ENCODE measurements around the gene FAM193B.
A peak's percentile ranks its signal among the peaks of the same experiment; 100 is the strongest.

Gene FAM193B

DNA sequence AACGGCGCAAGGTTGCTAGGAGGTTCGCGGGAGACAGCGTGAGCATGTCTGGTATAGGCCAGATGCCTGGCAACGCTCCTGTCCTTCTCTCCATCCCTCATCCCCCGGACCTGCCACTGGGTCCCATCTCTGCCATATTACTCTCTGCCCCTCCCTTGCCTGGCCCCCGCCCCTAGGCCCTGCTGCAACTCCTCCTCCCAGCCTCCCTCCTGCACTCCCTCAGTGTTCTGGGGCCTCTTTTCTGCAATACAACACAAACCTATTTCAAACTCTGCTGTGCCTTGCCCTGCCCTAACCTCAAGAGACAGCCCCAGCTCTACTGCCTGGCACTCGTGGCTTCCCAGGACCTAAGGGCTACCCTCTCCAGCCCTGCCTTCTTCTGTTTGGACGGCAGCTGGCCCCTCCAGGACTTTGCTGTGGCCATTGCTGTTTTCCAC lies 72.0 kb downstream of the FAM193B start:
- no peak for DNase-seq
- intact Hi-C loops (cut with DNase I): no loop called here

DNA sequence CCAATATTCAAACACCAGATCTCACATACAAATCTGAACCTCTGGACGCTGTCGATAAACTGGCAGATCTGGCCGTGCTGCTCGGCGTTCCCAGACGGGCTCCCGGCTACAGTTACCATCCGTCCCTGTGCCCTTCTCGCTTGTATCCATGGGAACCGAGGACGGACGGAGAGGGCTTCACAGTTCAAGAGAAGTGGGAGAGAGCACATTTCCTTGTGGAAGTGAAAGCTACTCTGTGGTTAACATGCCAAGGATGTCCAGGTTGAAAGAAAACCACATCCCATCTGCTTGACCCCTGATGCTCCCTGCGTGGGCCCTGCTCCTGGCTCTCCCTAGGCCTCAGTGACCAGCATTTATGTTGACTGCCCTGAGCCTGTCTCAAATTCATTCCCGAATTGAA lies 74.6 kb downstream of the FAM193B start:
- intact Hi-C loops (cut with DNase I): no loop called here

DNA sequence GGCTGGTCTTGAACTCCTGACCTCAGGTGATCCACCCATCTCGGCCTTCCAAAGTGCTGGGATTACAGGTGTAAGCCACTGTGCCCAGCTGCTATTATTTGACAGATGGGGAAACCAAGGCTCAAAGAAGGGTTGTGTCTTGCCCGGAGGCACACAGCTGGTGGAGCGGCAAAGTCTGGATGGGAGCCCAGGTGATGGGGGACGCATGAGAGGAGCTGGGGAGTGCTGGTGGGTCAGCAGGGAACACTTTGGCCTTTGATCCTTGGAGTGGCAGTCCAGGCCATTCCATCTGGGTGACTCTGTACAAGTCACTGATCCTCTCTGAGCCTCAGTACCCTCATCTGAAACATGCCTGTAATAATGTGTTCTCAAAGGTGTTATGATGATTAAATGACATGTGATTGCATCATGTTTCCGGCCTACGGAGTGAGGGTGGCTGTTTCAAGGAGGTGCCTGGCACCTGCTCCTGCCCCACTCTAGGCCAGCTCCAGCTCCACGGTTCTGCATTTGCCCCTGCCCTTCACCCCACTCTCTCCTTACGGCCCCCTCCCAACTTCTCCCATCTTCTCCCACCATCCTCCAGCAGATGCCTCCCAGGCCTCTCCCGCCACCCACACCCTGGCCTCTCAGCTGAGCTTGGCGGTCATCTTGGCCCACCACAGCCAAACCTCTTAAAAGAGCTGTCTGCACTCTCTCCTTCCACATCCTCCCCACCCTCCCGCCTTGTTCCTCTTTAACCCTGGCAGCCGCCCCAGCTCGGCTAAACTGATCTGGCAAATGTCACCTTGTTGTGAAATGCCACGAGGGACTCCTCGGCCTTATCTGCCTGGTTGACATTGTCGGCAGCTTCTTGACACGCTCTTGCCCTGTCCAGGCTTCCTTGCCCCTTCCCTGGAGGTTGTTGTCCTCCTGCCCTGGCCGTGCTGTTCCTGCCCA lies 75.4 kb downstream of the FAM193B start:
- intact Hi-C loops (cut with DNase I): no loop called here
- peak in 14 of 42 donors; percentile 30 to 68 (median 47) for DNase-seq

More for the DNA sequence above, 74.6 kb downstream of the FAM193B start:
- DNase-seq: no peak

DNA sequence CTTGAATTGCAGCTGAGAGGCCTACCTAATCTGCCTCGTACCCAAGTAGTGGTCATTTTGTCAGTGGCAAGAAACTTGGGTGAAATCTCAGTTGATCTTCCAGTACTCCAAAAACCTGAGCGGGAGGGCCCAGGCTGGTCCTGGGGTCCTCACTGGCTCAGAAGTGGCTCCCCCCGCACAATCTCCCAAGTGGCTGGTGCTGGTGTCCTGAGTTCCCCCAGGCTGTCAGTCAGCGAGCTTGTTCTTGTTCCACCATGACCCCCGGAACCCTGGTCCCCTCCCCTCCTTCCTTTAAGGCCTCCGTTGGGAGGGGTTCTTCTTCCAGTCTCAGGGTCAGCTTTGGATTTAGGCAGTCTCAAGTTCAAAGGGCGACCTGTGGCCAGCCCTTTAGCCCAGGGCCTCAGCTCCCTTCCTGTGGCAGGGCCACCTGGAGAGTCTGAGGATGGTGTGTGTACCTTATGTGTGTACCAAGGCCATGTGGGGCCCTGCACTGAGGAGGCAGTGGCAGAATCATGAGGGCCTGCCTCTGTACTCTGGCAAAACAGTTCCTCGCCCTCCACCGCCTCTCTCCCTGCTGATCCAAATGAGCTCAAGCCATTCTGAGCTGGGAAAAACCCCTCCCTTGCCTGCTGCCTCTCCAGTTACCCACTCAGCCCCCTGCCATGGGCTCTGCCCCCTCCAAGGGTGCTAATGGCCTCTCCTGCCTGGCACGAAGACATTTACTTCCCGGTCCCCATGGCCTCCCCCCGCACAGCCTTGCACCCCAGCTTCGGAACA lies 76.5 kb downstream of the FAM193B start:
- no peak for DNase-seq
- intact Hi-C loops (cut with DNase I): no loop called here

DNA sequence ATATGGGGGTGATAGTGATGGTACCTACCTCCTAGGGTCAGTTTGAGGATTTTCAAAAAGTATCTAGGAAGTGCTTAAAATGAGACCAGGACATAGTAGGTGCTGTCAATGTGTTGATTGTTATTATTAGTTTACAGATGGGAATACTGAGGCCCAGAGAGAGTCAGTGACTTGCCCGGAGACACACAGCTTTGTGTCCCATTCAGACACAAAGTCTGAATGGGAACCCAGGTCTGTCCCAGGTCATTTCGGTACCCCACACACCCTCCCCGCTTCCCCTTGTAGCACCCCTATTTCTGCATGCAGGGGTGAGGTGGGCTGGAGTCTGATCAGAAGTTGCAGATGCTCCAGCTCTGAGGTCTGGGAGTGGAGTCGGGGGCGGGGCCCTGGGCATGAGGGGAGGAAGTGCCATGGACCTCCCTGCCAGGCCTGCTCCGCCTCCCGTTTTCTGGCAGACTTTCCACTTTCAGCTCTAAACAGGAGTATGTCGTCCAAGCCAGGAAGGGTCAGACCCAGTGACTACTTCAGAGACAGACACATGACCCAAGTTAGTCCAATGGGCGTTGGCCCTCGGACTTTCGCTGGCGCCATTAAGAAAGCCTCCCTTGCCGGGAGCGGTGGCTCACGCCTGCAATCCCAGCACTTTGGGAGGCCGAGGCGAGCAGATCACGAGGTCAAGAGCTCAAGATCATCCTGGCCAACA lies 77.7 kb downstream of the FAM193B start:
- no peak for DNase-seq
- intact Hi-C loops (cut with DNase I): no loop called here

DNA sequence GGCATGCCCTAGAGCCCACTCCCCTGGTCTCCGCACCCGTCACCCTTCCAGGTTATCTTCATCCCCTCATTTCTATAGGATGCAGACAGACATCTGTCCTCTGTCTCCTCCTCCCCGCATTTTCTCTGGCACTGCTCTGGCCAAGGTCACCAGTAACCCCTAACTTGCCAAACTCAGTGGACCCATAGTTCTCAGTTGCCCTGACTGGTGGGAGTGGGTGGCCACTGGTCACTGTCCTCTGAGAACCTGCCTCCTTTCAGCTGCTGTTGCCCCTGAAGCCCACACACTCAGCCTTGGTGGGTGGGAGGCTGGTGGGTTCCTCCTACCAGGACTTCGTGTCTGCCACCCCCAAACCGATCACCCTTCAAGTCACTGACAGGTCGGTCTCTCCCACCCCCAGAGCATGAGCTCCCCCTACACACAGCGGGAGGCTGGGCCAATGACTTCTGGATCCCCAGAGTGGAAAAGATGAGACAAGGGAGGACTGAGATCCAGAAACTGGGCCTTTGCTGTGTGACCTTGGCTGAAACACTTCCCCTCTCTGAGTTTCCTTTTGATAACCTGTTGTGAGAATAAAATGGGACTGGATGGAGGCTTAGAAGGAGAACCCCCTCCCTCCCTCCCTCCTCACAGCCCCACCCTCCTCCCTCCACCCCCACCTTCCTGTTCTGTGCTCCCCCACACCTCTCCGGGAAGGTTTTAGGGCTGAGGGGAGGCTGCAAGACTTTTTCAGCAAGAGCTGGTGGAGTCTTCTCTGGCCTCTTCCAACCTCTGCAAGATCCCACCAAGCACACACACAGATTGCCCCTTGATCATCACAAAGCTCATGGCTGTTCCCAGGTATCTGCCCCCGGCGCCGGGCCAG lies 78.6 kb downstream of the FAM193B start:
- intact Hi-C loops (cut with DNase I): no loop called here
- peak in 10 of 42 donors; percentile 43 to 78 (median 58) for DNase-seq

DNA sequence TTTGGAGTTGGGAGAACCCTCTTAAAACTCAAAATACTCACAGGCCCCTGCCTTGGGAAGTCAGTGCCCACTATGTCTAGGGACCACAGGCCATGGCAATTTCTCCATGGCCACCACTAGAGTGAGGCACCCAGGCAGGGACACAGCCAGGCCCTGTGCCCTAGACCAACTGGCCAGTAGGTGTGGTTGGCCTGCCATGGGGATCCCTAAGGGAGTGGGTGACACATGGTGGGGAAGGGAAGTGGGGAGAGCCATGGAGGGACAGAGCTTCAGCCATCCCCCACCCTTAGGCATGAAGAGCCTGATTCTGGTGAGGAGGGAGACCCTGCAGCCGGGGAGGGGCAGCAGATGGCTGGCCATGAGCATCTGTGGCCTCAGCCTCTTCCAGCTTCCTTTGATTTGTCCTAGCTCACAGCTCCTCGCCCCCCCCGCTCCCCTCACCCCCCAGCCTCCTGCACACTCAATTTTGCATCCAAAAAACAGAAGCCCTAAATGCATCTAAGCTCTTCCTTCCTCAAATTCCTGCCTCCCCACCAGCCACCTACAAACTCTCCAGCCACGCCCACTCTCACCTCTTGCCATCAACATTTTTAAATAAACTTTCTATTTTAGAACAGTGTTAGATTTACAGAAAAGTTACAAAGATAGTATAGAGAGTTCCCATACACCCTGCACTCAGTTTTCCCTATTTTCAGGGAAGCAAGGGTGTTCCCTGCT lies 79.4 kb downstream of the FAM193B start:
- DNase-seq: no peak

DNA sequence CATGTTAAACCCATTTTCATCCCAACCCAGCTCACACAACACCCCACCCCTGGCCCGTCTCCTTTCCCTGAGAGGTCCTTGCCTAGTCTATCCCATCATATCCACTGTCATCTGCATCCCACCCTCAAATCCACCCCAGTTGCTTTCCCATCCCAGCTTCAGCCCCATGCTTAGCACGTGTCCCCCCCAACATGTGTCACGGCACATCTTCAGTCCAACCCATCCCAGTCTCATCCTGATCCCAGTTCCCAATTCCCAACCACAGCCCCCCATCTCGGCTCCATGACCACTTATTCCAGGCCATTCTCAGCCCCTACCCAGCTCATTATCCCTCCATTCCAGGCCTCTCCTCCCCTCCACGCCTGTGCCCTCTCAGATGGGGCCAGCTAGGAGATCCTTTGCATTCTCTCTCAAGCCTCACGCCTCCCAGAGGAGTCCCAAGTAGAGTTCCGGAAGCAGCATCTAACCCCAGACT lies 80.3 kb downstream of the FAM193B start:
- no peak for DNase-seq
- intact Hi-C loops (cut with DNase I): no loop called here

More for the DNA sequence above, 79.4 kb downstream of the FAM193B start:
- intact Hi-C loops (cut with DNase I): no loop called here

DNA sequence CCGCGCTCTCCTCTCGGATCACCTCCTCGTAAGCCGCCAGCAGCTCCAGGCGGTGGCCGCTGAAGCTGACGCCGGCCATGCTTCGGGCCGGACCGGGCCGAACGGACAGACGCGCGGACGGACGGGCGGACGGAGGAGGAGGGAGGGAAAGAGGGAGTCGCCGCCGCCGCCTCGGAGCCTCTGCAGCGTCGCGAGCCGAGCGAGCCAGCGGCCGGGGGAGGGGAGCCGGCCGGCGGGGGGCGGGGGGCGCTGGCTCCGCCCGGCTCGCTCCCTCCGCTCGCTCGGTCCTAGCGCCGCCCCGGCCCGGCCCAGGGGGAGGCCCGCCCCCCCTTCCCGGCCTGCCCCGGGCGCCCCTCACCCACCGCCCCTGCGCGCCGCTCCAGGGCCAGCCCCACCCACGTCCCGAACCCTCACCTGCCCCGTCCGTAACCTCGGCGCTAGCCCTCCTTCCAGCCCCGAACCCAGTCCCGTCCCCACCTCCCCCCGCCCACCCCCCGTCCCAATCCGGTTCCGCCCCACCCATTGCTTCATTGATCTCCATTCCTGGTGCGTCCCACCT lies 80.8 kb downstream of the FAM193B start, which contains the start of gene DBN1:
Gene DBN1 (minus strand): TSS at position 192 of the 559 bp plus-strand sequence. CDS start 113 bp downstream, at position 79.
- peak in 13 of 42 donors; percentile 31 to 66 (median 58) for DNase-seq
- intact Hi-C loops (cut with DNase I): no loop called here

DNA sequence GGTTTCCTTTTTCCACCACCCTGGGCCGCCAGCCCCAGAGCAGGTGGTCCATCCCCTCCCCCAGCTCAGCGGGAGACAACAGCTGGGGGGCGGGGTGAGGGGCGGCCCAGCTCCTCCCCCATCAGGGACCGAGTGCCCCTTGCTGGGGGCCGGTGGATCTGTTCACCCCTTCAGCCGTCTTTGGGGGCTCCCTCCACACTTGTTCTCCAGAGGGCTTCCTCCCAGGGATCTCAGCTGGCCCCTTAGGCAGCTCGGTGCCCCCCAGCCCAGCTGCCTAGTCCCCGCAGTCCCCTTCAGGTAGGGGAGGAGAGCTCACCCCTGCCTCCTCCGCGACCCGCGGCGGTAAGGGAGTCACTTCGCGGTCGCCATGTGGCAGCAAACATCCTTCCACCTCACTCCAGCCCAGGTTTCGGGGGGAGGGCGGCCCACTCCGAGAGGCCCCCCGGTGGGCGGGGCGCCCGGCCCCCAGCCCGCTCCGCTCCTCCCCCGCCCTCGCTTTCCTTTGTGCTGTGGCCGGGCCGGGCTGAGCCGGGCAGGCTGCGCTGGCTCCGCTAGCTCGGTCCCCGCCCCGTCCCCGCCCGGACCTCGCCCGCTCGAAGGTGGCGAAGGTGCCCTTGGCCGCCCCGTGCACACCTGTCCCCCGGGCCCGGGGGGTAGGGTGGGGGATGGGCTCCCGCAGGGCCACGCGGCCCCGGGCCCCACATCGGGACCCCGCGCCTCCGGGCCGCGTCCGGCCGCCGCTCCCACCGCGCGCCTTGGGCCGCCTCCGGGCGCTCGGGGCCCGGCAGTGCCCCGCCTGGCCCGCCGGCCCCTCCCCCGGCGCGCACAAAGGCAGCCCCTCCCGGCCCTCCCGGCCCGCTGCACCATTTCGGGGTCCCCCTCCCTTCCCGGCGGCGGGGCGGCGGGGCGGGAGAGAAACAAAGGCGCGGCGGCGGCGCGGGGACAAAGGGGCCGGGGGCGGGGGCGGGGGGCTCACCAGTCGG lies 81.6 kb downstream of the FAM193B start:
- intact Hi-C loops (cut with DNase I): no loop called here
- peak in 3 of 42 donors; percentile 29 to 52 (median 37) for DNase-seq

DNA sequence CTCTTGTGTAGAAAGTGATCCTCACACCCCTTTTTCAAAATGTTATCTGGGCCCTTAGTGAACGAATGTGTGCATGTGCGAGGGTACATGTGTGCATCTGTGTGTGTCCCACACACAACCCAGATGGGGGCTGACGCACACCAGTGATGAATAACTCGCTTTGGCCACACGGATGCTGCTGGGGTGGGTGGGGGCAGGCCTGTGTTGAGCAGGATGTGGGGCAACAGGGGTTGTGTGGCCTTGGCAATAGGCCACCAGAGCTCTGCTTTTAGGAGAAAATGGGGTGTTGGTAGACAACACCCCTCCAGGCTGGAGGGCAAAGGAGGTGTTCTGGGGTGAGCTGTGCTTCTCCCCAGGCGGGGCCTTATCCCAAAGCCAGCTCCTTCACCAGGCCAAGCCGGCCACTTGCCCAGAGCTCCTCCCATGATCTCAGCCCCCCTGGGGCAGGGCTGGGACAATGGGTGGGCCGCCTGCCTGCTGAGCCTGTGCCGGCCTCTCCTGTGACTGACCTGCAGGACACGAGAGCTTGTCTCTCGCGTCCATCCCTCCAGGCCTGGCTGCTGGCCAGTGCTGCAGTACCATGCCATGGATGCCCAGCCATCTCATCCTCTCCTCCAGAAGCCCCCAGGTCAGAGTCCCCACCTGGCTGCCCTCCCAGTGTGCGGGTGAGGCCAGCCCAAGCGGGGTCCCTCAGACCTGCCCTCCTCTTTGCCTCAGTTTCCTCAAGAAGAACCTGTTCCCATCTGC lies 82.6 kb downstream of the FAM193B start:
- intact Hi-C loops (cut with DNase I): no loop called here

DNA sequence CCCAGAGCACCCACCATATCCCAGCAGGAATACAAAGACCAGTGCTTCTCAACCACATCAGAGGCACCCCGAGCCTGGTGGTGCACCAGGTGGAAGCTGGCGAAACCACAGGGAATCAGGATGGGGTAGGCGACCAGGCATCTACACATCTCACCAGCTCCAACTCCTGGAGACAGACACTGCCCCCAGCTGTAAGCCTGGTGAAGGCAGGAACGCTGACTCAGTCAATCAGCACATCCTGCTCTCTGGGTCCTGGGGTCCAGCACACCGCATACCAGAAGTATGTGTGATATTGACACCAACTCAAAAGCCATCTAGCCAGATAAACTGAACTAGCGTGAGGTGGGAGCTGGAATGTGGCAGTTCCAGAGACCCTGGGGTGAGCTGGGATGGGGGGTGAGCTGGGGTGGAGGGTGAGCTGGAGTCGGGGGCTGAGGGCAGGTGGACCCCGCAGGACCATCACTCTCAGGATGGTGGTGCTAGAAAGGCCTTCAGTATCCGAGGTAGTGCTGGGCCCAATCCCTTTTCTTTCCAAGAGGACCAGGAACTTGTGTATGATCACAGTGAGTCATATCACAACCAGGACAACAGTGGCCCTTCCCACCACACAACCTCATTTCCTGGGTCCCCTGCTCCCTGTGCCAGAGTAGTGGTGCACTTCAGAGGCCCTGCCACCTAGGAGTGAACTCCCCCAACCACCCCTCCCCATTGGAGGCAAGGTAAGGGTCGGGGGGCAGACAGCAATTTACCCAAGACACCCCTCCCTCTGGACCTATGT lies 83.4 kb downstream of the FAM193B start:
- intact Hi-C loops (cut with DNase I): no loop called here
- peak in 7 of 42 donors; percentile 26 to 71 (median 51) for DNase-seq

More for the DNA sequence above, 82.6 kb downstream of the FAM193B start:
- DNase-seq: no peak

Data from head of caudate nucleus (tissue), 42 donors.